ENCODE measurements around the gene CYP26C1.

The CYP26C1 gene

GRCh38 chr10:93059975-93060886, at the start of gene CYP26C1:
Gene CYP26C1 (plus strand): TSS chr10:93060798. CDS start chr10:93061264, 466 bp downstream.
- DNase-seq (ENCODE audit: low read depth in 2 of 2): no peak

GRCh38 chr10:93015722-93016121, 44.9 kb upstream of the CYP26C1 start:
- DNase-seq (ENCODE audit: low read depth in 2 of 2): no peak

- DNase-seq (ENCODE audit: low read depth in 2 of 2): no peak
Observed at GRCh38 chr10:93023013-93023650, 37.5 kb upstream of the CYP26C1 start.

- no peak for DNase-seq (ENCODE audit: low read depth in 2 of 2)
Observed at GRCh38 chr10:93026072-93026471, 34.5 kb upstream of the CYP26C1 start.

GRCh38 chr10:93027508-93027907, 33.1 kb upstream of the CYP26C1 start:
- DNase-seq (ENCODE audit: low read depth in 2 of 2): no peak

GRCh38 chr10:93028883-93029282, 31.7 kb upstream of the CYP26C1 start:
- DNase-seq (ENCODE audit: low read depth in 2 of 2): no peak

- no peak for DNase-seq (ENCODE audit: low read depth in 2 of 2)
Observed at GRCh38 chr10:93030409-93030808, 30.2 kb upstream of the CYP26C1 start.

- DNase-seq (ENCODE audit: low read depth in 2 of 2): no peak
Observed at GRCh38 chr10:93032105-93032808, 28.3 kb upstream of the CYP26C1 start.

- DNase-seq (ENCODE audit: low read depth in 2 of 2): no peak
Observed at GRCh38 chr10:93032809-93033137, 27.8 kb upstream of the CYP26C1 start.

GRCh38 chr10:93034426-93034825, 26.2 kb upstream of the CYP26C1 start:
- DNase-seq (ENCODE audit: low read depth in 2 of 2): no peak

- no peak for DNase-seq (ENCODE audit: low read depth in 2 of 2)
Observed at GRCh38 chr10:93039110-93039509, 21.5 kb upstream of the CYP26C1 start.

GRCh38 chr10:93039721-93040120, 20.9 kb upstream of the CYP26C1 start:
- DNase-seq (ENCODE audit: low read depth in 2 of 2): no peak

- DNase-seq (ENCODE audit: low read depth in 2 of 2): no peak
Observed at GRCh38 chr10:93054486-93054885, 6.1 kb upstream of the CYP26C1 start.

GRCh38 chr10:93058139-93058538, 2.5 kb upstream of the CYP26C1 start:
- no peak for DNase-seq (ENCODE audit: low read depth in 2 of 2)

GRCh38 chr10:93060887-93061593, 442 bp downstream of the CYP26C1 start:
- DNase-seq (ENCODE audit: low read depth in 2 of 2): no peak

- DNase-seq (ENCODE audit: low read depth in 2 of 2): no peak
Observed at GRCh38 chr10:93061594-93062513, 1.3 kb downstream of the CYP26C1 start.

GRCh38 chr10:93062514-93063143, 2.0 kb downstream of the CYP26C1 start:
- peak; percentile 10 to 39 for DNase-seq (ENCODE audit: low read depth in 2 of 2)

- no peak for DNase-seq (ENCODE audit: low read depth in 2 of 2)
Observed at GRCh38 chr10:93063144-93063976, 2.8 kb downstream of the CYP26C1 start.

GRCh38 chr10:93063977-93064660, 3.5 kb downstream of the CYP26C1 start:
- DNase-seq (ENCODE audit: low read depth in 2 of 2): no peak
